Measurements from ENCODE around the gene KCNE4. TPM values are rescaled to one million over a fixed set of nuclear protein-coding genes. Genes with fewer than 3 reads are reported as not detected.

Gene KCNE4
- total RNA-seq, 4 donors from 2014 or later, result 0.64 to 2.4 (median 2.1) TPM

DNA sequence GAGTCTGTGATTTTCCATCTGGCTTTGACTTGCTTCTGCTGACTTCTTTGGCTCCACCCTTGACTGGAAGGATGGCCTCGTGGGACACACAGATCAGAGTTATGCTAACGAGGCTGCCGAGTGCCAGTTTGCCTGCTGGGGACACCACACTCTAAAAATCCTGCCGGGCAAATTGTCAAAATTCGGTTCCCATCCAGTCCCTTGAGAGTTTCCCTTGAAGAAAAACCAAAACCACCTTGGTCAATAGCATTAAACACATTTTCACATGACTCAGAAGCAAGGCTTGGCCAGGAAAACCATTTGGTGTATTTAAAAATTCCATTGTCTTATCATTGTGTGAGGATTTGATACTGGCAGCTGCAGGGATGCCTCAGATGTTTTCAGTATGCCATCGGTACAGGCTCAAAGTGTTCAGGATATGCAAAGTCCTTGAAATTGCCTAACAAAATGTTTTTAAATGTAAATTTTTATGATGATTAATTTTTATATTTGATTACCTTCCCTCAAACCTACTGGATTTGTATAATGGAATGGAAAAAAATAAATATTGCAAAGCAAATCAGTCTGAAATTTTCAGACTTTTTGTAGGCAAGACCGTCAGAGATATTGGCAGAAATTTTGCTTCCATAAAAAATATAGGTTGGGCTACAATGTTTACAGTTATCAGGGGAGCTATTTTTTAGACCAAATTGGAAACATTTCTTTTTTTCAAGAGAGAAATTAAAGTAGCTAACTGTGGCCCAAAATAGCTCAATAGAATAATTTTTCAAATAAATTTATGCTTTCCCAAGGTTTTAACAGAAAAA, 41.6 kb downstream of the KCNE4 start:
- Histone ChIP-seq H3K27me3 (no peaks in the 10 kb centered on the region), H3K4me1 (peaks cover 39% of the 10 kb centered on the region), H3K36me3 (no peaks in the 10 kb centered on the region), H3K4me3 (no peak overlapping the region), H3K27ac (no peak overlapping the region), H3K9me3 (no peaks in the 10 kb centered on the region)
- WGBS, result 17% methylated on average over 7 of the region's 7 CpGs
- TF ChIP-seq POLR2A (IDR thresholded peaks at IDR 0.05), result no peak
- peak in 2 of 3 donors; percentile 12 to 21 for TF ChIP-seq POLR2AphosphoS5 (IDR thresholded peaks at IDR 0.05)
- TF ChIP-seq, protein P1, sequence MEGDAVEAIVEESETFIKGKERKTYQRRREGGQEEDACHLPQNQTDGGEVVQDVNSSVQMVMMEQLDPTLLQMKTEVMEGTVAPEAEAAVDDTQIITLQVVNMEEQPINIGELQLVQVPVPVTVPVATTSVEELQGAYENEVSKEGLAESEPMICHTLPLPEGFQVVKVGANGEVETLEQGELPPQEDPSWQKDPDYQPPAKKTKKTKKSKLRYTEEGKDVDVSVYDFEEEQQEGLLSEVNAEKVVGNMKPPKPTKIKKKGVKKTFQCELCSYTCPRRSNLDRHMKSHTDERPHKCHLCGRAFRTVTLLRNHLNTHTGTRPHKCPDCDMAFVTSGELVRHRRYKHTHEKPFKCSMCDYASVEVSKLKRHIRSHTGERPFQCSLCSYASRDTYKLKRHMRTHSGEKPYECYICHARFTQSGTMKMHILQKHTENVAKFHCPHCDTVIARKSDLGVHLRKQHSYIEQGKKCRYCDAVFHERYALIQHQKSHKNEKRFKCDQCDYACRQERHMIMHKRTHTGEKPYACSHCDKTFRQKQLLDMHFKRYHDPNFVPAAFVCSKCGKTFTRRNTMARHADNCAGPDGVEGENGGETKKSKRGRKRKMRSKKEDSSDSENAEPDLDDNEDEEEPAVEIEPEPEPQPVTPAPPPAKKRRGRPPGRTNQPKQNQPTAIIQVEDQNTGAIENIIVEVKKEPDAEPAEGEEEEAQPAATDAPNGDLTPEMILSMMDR (IDR thresholded peaks at IDR 0.05), result no peak
- no peak for TF ChIP-seq EP300 (IDR thresholded peaks at IDR 0.05)
- peak; percentile 70 to 85 for DNase-seq (ENCODE audit: low spot score in 2 of 2)

DNA sequence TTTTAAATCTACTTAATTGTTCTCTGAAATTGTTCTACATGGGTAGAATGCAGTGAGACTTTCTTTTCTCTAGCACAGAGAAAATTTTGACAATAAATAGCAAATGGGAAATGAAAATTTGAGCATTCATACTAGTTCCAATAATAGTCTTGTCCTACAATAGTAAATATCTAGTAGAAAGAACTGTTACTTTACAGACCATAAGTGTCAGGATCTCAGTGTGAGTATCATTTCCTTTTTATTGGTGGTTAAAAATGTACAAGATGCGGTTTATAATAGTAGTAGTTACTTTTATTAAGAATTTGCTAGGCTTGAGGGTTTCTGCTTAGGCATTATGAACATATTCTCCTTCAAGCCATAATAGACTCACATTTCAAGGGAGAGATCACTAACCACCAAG, 43.2 kb downstream of the KCNE4 start:
- no peak for DNase-seq (ENCODE audit: low spot score in 2 of 2)
- TF ChIP-seq EP300 (IDR thresholded peaks at IDR 0.05), result no peak
- no peak for TF ChIP-seq POLR2AphosphoS5 (IDR thresholded peaks at IDR 0.05)
- TF ChIP-seq, protein P1 (IDR thresholded peaks at IDR 0.05), result no peak
- no peak for TF ChIP-seq POLR2A (IDR thresholded peaks at IDR 0.05)
- Histone ChIP-seq H3K4me3 (no peak overlapping the region), H3K27ac (no peak overlapping the region), H3K36me3 (no peaks in the 10 kb centered on the region), H3K9me3 (no peaks in the 10 kb centered on the region), H3K4me1 (peaks cover 34% of the 10 kb centered on the region), H3K27me3 (no peaks in the 10 kb centered on the region)
- WGBS, result 88% methylated on average over 1 of the region's 1 CpG

DNA sequence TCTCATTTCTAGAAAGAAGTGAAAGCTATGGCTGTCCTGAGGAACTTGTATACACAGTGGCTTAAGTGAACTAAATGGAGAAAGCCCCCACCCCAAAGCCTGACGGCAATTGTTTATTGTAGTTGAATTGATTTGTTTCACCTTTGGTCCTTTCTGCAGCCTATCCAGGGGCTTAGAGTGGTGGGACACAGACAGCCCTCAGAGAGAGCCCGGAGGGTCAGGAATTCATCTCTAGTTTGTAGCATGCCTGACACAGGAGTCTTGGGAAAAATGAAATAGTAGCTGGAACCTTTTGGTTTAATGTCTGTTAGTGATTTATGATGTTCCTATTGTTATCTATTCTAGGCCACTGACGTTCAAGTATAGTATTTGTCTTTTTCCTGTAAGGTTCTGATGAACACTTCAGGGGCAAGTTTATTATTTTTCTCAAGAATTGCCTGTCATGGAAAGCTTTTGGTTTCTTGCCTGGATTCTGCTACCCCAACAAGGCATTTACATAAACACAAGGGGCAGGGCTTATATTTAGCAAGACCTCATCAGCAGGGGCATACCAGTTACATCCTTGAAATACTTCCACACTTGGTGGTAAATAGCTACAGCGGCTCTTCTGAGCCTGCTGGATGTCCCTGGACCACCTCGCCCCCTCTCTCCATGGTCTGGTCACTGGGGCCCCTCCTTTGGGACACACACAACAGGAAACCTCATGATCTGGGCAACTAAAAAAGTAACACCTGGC, 44.4 kb downstream of the KCNE4 start:
- 82% methylated on average over 5 of the region's 5 CpGs for WGBS
- peaks cover 39% of the 10 kb centered on the region for H3K4me1 ChIP-seq
- DNase-seq (ENCODE audit: low spot score in 2 of 2), result no peak
- no peak for TF ChIP-seq POLR2AphosphoS5 (IDR thresholded peaks at IDR 0.05)
- no peak for TF ChIP-seq POLR2A (IDR thresholded peaks at IDR 0.05)
- TF ChIP-seq, protein P1 (IDR thresholded peaks at IDR 0.05), result no peak
- TF ChIP-seq EP300 (IDR thresholded peaks at IDR 0.05), result no peak
- no peak overlapping the region for H3K27ac ChIP-seq
- H3K4me3 ChIP-seq, result no peak overlapping the region
- no peaks in the 10 kb centered on the region for H3K9me3 ChIP-seq
- H3K36me3 ChIP-seq, result no peaks in the 10 kb centered on the region
- H3K27me3 ChIP-seq, result no peaks in the 10 kb centered on the region

DNA sequence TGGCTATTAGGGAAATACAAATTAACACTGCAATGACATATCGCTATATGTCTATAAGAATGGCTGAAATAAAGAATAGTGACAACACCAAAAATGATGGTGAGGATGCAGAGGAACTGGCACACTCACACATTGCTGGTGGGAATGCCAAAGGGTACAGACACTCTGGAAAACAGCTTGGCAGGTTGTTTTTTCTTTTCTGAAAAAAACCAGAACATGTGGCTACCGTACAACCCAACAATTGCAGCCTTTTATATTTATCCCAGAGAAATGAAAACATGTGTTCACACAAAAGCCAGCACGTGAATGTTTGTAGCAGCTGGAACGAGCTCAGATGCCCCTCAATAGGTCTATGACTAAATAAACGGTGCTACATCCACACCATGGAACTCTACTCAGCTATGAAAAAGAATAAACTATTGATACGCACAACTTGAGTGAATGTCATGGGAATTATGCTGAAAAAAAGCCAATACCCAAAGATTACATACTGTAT, 45.9 kb downstream of the KCNE4 start:
- Histone ChIP-seq H3K27me3 (no peaks in the 10 kb centered on the region), H3K36me3 (no peaks in the 10 kb centered on the region), H3K27ac (no peak overlapping the region), H3K9me3 (no peaks in the 10 kb centered on the region), H3K4me1 (peaks cover 33% of the 10 kb centered on the region), H3K4me3 (no peak overlapping the region)
- DNase-seq (ENCODE audit: low spot score in 2 of 2), result no peak
- no peak for TF ChIP-seq POLR2A (IDR thresholded peaks at IDR 0.05)
- TF ChIP-seq EP300 (IDR thresholded peaks at IDR 0.05), result no peak
- no peak for TF ChIP-seq POLR2AphosphoS5 (IDR thresholded peaks at IDR 0.05)
- TF ChIP-seq, protein P1 (IDR thresholded peaks at IDR 0.05), result no peak
- WGBS, result 79% methylated on average over 6 of the region's 6 CpGs

DNA sequence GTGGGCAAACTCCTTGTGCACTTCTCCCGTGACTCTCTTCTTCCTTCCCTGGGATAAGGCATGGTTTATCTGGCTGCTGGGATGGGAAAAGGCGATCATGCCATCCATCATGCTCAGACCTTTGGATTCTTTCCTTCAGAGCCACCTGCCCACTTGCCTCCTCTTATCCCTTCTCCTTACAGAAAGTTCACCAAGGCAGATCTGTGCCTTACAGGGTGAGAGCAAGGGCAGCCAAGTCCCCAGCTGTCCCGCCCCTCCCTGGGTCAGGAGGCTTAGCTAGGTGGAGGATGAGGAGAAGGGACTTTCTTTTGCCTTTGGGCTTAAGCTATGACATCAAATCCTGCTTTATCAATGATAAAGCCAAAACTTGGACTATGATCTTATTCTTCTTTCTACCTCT, 47.6 kb downstream of the KCNE4 start:
- Histone ChIP-seq H3K4me1 (peaks cover 19% of the 10 kb centered on the region), H3K36me3 (no peaks in the 10 kb centered on the region), H3K4me3 (no peak overlapping the region), H3K27me3 (no peaks in the 10 kb centered on the region), H3K27ac (no peak overlapping the region), H3K9me3 (no peaks in the 10 kb centered on the region)
- TF ChIP-seq POLR2A (IDR thresholded peaks at IDR 0.05) (no peak), EP300 (IDR thresholded peaks at IDR 0.05) (no peak), POLR2AphosphoS5 (IDR thresholded peaks at IDR 0.05) (no peak)
- TF ChIP-seq, protein P1 (IDR thresholded peaks at IDR 0.05), result no peak
- WGBS, result 95% methylated on average over 3 of the region's 3 CpGs
- DNase-seq (ENCODE audit: low spot score in 2 of 2), result no peak

Measured in suprapubic skin (tissue), 4 donors.